K562 (cell line): ENCODE data around the gene LAMC1. TPM values are rescaled to one million over a fixed set of nuclear protein-coding genes. Genes with fewer than 3 reads are reported as not detected.

Source experiments
- ATAC-seq: fragments of 200-7000 bp; cut with Tn5 transposase; 3 replicates; pipeline ENCODE4 v1.9.1; 2020; ENCODE audit warnings: moderate library complexity
- BruUV-seq: library from RNA; stranded (reverse); fragments of 400-500 nt; replicated peaks from 2 replicates; lab custom pipeline; 2021; lab: Mats Ljungman, UMichigan
- CTCF ChIA-PET: fragments of 300-600 bp; formaldehyde crosslinking; extraction: SDS; loops from one replicate; lab custom pipeline; 2021; ENCODE audit warnings: low intra/inter-chr PET ratio; lab: Yijun Ruan, JAX
- POLR2A ChIA-PET: fragments of 300-600, 350-650 bp; sonication (Branson Sonifier 250); formaldehyde crosslinking; extraction: SDS; loops from one replicate; lab custom pipeline; 2021; ENCODE audit warnings: antibody characterized with exemption, inconsistent platforms; lab: Yijun Ruan, JAX
- DNase-seq, 4 experiments: peaks; one replicate each; pipeline versions ENCODE4 v3.0.0 to v3.0.0-alpha.2; 2011 to 2018; ENCODE audit warnings: low spot score in 3 of 4, mixed read lengths in 3 of 4; ENCODE audit errors: extremely low read depth in 1 of 4
- FAIRE-seq: peaks from 2 replicates; lab custom pipeline; 2011; peaks lifted over from hg19 to GRCh38; lab: Jason Lieb, UNC
- H2AFZ ChIP-seq: 2 replicates; pipeline ENCODE4 v1.6.0; 2011; ENCODE audit warnings: low read depth, low read length, control low read depth, inconsistent platforms
- H3K27ac ChIP-seq: fragments of 200-600 bp; 3 replicates; pipeline ENCODE4 v1.8.0; 2011; ENCODE audit warnings: low read depth, mild to moderate bottlenecking, control low read depth, inconsistent platforms, low read length, moderate library complexity, mixed read lengths; ENCODE audit errors: extremely low read depth
- H3K27me3 ChIP-seq, 2 experiments: fragments of 300-600 bp in 1 of 2; 2 replicates in 1 of 2; 3 replicates in 1 of 2; pipeline versions ENCODE4 v1.6.0 to v1.8.0; 2011; ENCODE audit warnings: inconsistent platforms in 2 of 2, low read length in 2 of 2, mild to moderate bottlenecking in 1 of 2, mixed read lengths in 1 of 2, moderate library complexity in 1 of 2; ENCODE audit not compliant: control insufficient read depth in 2 of 2, insufficient read depth in 2 of 2
- H3K36me3 ChIP-seq: fragments of 300-600 bp; 3 replicates; pipeline ENCODE4 v1.8.0; 2011; ENCODE audit warnings: mild to moderate bottlenecking, low read length, inconsistent platforms; ENCODE audit not compliant: control insufficient read depth, insufficient read depth
- H3K4me1 ChIP-seq, 2 experiments: fragments of 200-600 bp in 1 of 2; replicated peaks in 1 of 2; 2 replicates in 1 of 2; 3 replicates in 1 of 2; pipeline versions ENCODE4 v1.5.1 to v1.8.0; 2011; ENCODE audit warnings: inconsistent platforms in 2 of 2, low read length in 2 of 2, mild to moderate bottlenecking in 1 of 2, mixed read lengths in 1 of 2, moderate library complexity in 1 of 2; ENCODE audit not compliant: control insufficient read depth in 2 of 2, insufficient read depth in 2 of 2
- H3K4me2 ChIP-seq: 2 replicates; pipeline ENCODE4 v1.6.1; 2011; ENCODE audit warnings: low read length, control low read depth, inconsistent platforms, mixed read lengths; ENCODE audit not compliant: insufficient read depth
- H3K4me3 ChIP-seq: fragments of 200-600 bp; sonication (generic), shearing (Covaris generic); 2 replicates; pipeline ENCODE4 v1.5.1; 2016; ENCODE audit warnings: control low read depth, inconsistent platforms
- H3K79me2 ChIP-seq: fragments of 200-600 bp; 3 replicates; pipeline ENCODE4 v1.8.0; 2011; ENCODE audit warnings: low read length, inconsistent platforms; ENCODE audit not compliant: control insufficient read depth, insufficient read depth
- H3K9ac ChIP-seq, 2 experiments: 2 replicates each; pipeline versions ENCODE4 v1.6.0 to v1.6.1; 2011; ENCODE audit warnings: low read depth in 2 of 2, low read length in 2 of 2, control low read depth in 1 of 2, inconsistent platforms in 1 of 2, mild to moderate bottlenecking in 1 of 2, mixed read lengths in 1 of 2; ENCODE audit not compliant: insufficient read depth in 1 of 2
- H3K9me1 ChIP-seq: one replicate; pipeline ENCODE4 v1.6.0; 2011; ENCODE audit warnings: inconsistent platforms, mild to moderate bottlenecking, low read length, moderate library complexity; ENCODE audit not compliant: control insufficient read depth, insufficient read depth
- H3K9me3 ChIP-seq: replicated peaks from 2 replicates; pipeline ENCODE4 v1.5.1; 2011; ENCODE audit warnings: low read depth, low read length, inconsistent platforms; ENCODE audit not compliant: control insufficient read depth, insufficient read depth
- H4K20me1 ChIP-seq: replicated peaks from 2 replicates; pipeline ENCODE4 v1.6.1; 2011; ENCODE audit warnings: low read length, inconsistent platforms, mixed read lengths; ENCODE audit not compliant: control insufficient read depth, insufficient read depth
- BCL6 ChIP-seq: fragments of 250-450 bp; sonication (Bioruptor Pico); IDR thresholded peaks from 2 replicates; pipeline ENCODE4 v1.4.0; 2020
- BCOR ChIP-seq: fragments of 450-650 bp; IDR thresholded peaks from 2 replicates; pipeline ENCODE4 v1.6.1; 2016
- ETV5 ChIP-seq: sonication (generic); formaldehyde crosslinking; IDR thresholded peaks from 2 replicates; pipeline ENCODE4 v1.4.0; 2020; ENCODE audit warnings: low read depth, mild to moderate bottlenecking, missing genetic modification reagents
- MCM2 ChIP-seq: fragments of 450-650 bp; IDR thresholded peaks from 2 replicates; pipeline ENCODE4 v1.6.1; 2017; ENCODE audit warnings: low read depth, mild to moderate bottlenecking
- POLR2B ChIP-seq: fragments of 450-650 bp; IDR thresholded peaks from 2 replicates; pipeline ENCODE4 v1.6.1; 2018; ENCODE audit warnings: low read depth; ENCODE audit not compliant: partially characterized antibody
- ZNF79 ChIP-seq: fragments of 250-450 bp; sonication (Bioruptor Pico); IDR thresholded peaks from 2 replicates; pipeline ENCODE4 v1.4.0; 2020; ENCODE audit warnings: low read depth, mild to moderate bottlenecking, moderate library complexity
- WGBS: fragments of 100-300 bp; shearing (Covaris generic); methylation state at CpG from one replicate; pipeline ENCODE4 v1.1.6; 2016; ENCODE audit warnings: low coverage, mixed read lengths; ENCODE audit not compliant: insufficient coverage; ENCODE audit errors: missing lambda C conversion rate; 5-methylcytosine and 5-hydroxymethylcytosine counted together
- in situ Hi-C: fragments of 300-500 bp; cut with MboI; formaldehyde crosslinking; loops from 4 replicates; pipeline ENCODE4 v1.15.0; 2018; ENCODE audit warnings: inconsistent platforms, mixed read lengths
- intact Hi-C: fragments of 100-400 bp; cut with micrococcal nuclease; formaldehyde crosslinking; loops from 2 replicates; pipeline ENCODE4 v1.14.2; 2022
- polyA plus RNA-seq, 8 experiments: library from polyadenylated mRNA; depleted of rRNA in 4 of 8; stranded (reverse) in 5 of 8; unstranded in 3 of 8; fragments of >200 nt; fragmentation: Nextera tagmentation in 2 of 8; fragmentation: Illumina TruSeq in 1 of 8; extraction: Ambion mirVana in 2 of 8; extraction: Trizol in 1 of 8; gene quantifications; 2 replicates each; pipeline versions ENCODE4 v1.2.1 to v1.2.3, GENCODE V29; 2011 to 2014; ENCODE audit warnings: inconsistent platforms in 1 of 8, missing spikeins in 1 of 8
- total RNA-seq, 7 experiments: library from RNA; depleted of rRNA in 6 of 7; stranded (reverse); fragments of >200 nt in 6 of 7; fragmentation: Illumina TruSeq in 2 of 7; extraction: Trizol in 2 of 7; gene quantifications; 2 replicates each; pipeline versions ENCODE4 v1.2.1 to v1.2.3, GENCODE V29; 2011 to 2021; ENCODE audit warnings: low replicate concordance in 1 of 7
- TF ChIP-seq, protein P1 (sequence below), 2 experiments: fragments of 250-450 bp in 1 of 2; fragments of 450-650 bp in 1 of 2; sonication (Bioruptor Pico) in 1 of 2; IDR thresholded peaks; 2 replicates each; pipeline versions ENCODE4 v1.6.1 to v1.8.0; 2016 to 2021; ENCODE audit warnings: mild to moderate bottlenecking in 2 of 2, moderate library complexity in 2 of 2, missing compliant biosample characterization in 1 of 2, missing genetic modification characterization in 1 of 2

The LAMC1 gene
- total and polyA plus RNA-seq, 9 of the 15 experiments (the other 6 are each of a cell fraction or from before 2014, with no cell fraction given): 0.07 to 0.71 (median 0.13) TPM; not detected in 2

DNA sequence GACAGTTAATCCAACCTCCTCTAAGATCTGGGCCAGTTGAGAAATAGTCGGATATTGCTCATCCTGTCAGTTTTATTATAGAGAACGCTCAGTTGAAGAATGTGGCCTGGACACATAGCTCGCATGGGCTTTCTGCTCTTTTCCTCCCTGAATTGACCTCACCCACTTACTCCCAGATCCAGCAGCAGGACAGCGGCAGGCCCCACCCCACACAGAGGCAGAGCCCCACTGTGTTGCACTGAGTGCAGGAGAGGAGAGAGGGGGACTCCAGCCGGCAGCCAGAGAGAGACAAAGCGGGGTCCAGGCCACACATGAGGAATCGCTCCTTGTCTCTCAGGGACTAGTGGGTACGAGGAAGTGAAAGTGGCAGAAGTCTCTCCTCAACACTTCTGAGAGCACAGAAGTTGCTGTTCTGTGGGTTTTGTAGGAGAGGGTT is 78.6 kb downstream of the LAMC1 start (continued):
- TF ChIP-seq, protein P1, sequence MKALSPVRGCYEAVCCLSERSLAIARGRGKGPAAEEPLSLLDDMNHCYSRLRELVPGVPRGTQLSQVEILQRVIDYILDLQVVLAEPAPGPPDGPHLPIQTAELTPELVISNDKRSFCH (CRISPR knock-in tag; IDR thresholded peaks at IDR 0.05): no peak
- TF ChIP-seq, protein P1 (tag; IDR thresholded peaks at IDR 0.05): no peak
- TF ChIP-seq MCM2 (no peak), ETV5 (no peak), POLR2B (no peak)
- TF ChIP-seq, all 486 proteins: peak for 0

DNA sequence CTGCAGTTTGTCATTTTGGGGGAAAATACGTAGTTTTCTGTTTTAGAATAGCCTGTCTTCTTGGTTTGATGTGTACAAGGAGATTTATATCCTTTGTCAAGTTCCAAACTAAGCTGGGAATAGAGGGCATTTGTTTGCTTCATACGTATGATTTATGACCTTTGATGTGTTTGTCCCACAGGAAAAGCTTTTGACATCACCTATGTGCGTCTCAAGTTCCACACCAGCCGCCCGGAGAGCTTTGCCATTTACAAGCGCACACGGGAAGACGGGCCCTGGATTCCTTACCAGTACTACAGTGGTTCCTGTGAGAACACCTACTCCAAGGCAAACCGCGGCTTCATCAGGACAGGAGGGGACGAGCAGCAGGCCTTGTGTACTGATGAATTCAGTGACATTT is 79.9 kb downstream of the LAMC1 start:
- CTCF ChIA-PET: no interaction called here
- Histone ChIP-seq H3K9me1 (no peaks in the 10 kb centered on the region), H3K79me2 (no peaks in the 10 kb centered on the region), H3K27ac (no peak overlapping the region), H3K36me3 (no peaks in the 10 kb centered on the region), H3K4me2 (no peak overlapping the region), H3K9ac (no peak overlapping the region), H4K20me1 (no peaks in the 10 kb centered on the region), H2AFZ (no peak overlapping the region), H3K9me3 (no peaks in the 10 kb centered on the region), H3K27me3 (peaks cover 22 to 25% of the 10 kb centered on the region in 2 experiments), H3K4me1 (no peaks in the 10 kb centered on the region), H3K4me3 (no peak overlapping the region)
- ATAC-seq (no peak), FAIRE-seq (no peak), DNase-seq (no peak)
- intact Hi-C loops: no loop called here
- in situ Hi-C loops: no loop called here
- BruUV-seq: no TSS peak
- WGBS: 0% methylated on average over 11 of the region's 11 CpGs
- POLR2A ChIA-PET: interaction anchor here (1.3 kb wide), 1 partner anchor 10 kb away, joined by 3 read pairs; no protein-coding TSS in a partner anchor
- no peak for TF ChIP-seq BCOR
- no peak for TF ChIP-seq ZNF79
- TF ChIP-seq BCL6 (CRISPR knock-in tag): no peak
